Effector memory CD8-positive, alpha-beta T cell (primary cell): ENCODE data around the gene TMUB1.
A peak's percentile ranks its signal among the peaks of the same experiment; 100 is the strongest.
"Not testable (repeated sequence)": the region's sequence is repeated elsewhere in the genome, so short reads cannot be mapped to it uniquely, and the experiment has no call there.

ENCODE experiments used
- ATAC-seq: fragments of 150-1000 bp; cut with Tn5 transposase; replicated peaks from 2 replicates; pipeline ENCODE4 v1.10.0; 2021; ENCODE audit warnings: mild to moderate bottlenecking, moderate library complexity
- DNase-seq, 3 experiments: peaks; one replicate each; pipeline ENCODE4 v3.0.0; 2021
- H3K27ac Mint-ChIP-seq, 2 donors: one replicate each; pipeline ENCODE4 v1.8.0; 2022; ENCODE audit warnings: mild to moderate bottlenecking in 2 of 2, mixed read lengths in 2 of 2, moderate library complexity in 2 of 2
- H3K27me3 Mint-ChIP-seq, 2 donors: one replicate each; pipeline ENCODE4 v1.8.0; 2022; ENCODE audit warnings: mixed read lengths in 2 of 2
- H3K36me3 Mint-ChIP-seq: one replicate; pipeline ENCODE4 v1.8.0; 2022; ENCODE audit warnings: mild to moderate bottlenecking, moderate library complexity, mixed read lengths; ENCODE audit not compliant: insufficient read depth
- H3K4me1 Mint-ChIP-seq, 2 donors: one replicate each; pipeline ENCODE4 v1.8.0; 2022; ENCODE audit warnings: low read depth in 2 of 2, mixed read lengths in 2 of 2
- H3K4me3 Mint-ChIP-seq, 2 donors: one replicate each; pipeline ENCODE4 v1.8.0; 2022; ENCODE audit warnings: mild to moderate bottlenecking in 2 of 2, mixed read lengths in 2 of 2, moderate library complexity in 2 of 2
- H3K9me3 Mint-ChIP-seq, 2 donors: one replicate each; pipeline ENCODE4 v1.8.0; 2022; ENCODE audit warnings: mixed read lengths in 2 of 2

The TMUB1 gene

DNA sequence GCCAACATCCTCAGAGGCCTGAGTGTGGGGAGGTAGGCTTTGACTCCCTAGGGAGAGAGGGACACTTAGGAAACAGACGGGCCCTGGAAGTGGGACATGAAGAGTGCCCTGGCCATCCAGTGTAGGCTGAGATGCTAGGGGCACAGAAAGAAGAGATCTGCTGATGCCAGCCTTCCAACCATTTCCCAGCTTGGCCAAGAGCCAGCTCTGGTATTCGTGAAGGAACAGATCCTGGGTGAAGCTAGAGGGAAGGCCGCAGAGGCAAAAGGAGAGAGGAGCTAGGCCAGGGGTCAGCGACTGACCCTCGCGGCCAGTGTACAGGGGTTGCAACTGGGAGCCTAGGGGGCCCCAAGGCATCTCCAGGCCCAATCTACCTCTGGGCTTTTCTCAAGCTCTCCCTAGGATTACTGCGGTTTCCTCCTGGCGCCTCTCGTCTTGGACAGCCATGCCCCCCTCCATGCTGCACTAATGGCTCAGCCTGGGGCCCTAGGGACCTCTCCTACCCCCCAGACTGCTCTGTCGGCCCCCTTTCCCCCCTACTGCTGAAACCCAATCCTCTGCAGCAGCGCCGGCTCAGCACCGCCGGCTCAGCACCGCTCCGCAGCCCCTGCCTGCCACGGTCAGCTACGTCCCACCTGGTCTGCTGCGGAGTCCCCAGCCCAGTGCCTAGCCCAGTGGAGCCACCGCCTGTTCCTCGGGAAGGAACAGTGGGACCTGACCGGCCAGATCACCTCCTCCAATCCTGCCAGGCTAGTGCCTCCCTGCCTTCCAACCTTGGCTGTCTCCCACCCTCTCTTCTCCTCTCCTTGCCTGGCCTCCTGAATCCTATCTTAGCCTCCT is 35.1 kb downstream of the TMUB1 start, which contains the start of gene ASIC3:
Gene ASIC3, plus strand, starts transcription at position 556 of the 840 bp plus-strand sequence. CDS start 355 bp downstream, outside the sequence.
- Mint-ChIP-seq H3K4me3 (no peak within 1 kb of the TSS), H3K27ac (peak within 1 kb of the TSS; percentile 13 to 38), H3K27me3 (peaks cover 0 to 16% of the 10 kb centered on the region in 2 donors), H3K9me3 (no peaks in the 10 kb centered on the region), H3K4me1 (peaks cover 0 to 8% of the 10 kb centered on the region in 2 donors), H3K36me3 (peaks cover 5% of the 10 kb centered on the region)
- ATAC-seq = no peak
- no peak for DNase-seq

DNA sequence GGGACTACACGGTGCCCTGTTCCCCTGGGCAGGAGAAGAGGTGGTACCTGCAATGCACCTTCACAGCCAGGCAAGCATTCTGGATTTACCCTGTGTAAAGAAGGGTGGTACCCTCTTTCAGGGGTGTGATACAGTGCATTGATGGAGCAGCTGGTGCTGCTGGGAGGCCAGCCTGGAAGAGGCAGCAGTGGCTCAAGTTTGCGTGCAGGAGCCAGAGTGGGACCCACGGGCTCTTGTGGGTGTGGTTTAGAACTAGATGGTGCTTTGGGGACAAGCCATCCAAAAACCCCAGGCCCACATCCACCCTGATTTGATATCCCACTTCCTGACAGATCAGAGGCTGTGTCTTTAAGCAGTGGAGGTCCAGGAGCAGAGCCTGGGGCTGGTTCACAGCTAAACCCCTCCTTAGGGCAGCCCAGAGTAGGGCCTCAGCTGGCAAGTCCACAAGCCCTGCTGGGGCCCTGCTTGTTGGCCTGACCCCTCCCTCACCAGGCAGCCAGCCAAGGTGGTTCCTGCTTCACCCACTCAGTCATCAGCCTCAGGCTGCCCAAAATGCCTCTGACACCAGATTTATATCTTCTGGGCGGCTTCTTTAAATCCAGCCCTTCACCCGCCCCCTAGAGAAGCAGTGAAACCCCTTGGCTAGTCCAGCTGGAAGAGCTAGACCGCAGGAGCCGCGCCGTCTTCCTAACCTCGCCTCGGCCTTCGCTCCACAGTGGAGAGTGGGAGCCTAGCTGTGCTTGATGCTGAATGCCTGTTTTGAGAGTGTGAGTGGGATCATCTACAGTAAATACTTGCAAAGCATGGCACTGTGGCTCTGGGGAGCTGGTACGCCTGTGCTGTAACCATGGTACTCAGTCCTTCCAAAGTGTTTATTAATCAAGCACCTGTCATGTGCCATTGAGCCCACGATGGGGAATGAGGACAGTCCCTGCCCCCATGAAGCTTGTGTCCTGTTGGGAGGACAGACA is 36.4 kb downstream of the TMUB1 start:
- no peak for DNase-seq
- Mint-ChIP-seq H3K9me3 (no peaks in the 10 kb centered on the region), H3K4me1 (peaks cover 0 to 4% of the 10 kb centered on the region in 2 donors), H3K27ac (peak overlapping the region in 1 of 2 donors; percentile 10), H3K4me3 (no peak overlapping the region), H3K27me3 (peaks cover 0 to 4% of the 10 kb centered on the region in 2 donors), H3K36me3 (peaks cover 5% of the 10 kb centered on the region)
- ATAC-seq = no peak

DNA sequence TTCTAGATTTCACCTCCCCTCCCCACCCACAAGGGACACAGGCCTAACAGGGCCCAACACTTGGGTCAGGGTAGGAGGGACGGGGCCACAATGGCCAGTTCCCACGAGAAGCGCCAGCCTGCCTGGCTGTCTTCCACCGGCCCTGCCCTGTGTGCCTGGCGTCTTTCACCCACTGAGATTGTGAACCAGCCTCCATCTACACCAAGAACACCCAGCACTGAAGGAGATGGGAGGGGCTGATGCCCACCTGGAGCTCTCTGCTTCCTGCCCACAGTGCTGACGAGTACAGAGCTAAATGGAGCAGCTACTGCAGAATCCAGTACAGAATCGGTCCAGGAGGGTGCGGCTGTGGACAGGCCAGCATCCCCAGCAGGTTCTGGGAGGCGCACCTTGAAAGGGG is 37.3 kb downstream of the TMUB1 start:
- no peak for DNase-seq
- no peak overlapping the region for H3K4me3 Mint-ChIP-seq
- no peak for ATAC-seq
- H3K4me1 Mint-ChIP-seq = peaks cover 0 to 2% of the 10 kb centered on the region in 2 donors
- no peak overlapping the region for H3K27ac Mint-ChIP-seq
- H3K36me3 Mint-ChIP-seq = peaks cover 5% of the 10 kb centered on the region
- H3K9me3 Mint-ChIP-seq = no peaks in the 10 kb centered on the region
- no peaks in the 10 kb centered on the region for H3K27me3 Mint-ChIP-seq

DNA sequence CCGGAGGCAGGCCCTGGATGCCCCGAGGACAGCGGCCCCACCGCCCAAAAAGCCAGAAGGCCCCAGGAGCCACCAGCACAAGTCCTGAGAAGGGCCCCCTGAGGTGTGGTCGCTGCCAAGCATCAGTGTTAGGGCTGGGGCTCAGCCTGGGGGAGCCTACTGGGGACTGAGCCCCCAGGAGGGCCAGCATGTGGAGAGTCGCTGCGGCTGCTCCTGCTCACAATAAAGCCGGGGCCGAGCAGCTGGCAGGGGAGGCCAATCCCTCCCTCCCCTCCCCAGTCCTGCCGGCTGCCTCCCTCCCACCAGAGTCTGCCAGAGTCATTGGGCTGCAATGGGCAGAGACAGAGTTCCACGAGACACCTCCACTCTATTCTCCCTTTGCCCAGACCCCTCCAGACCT is 38.0 kb downstream of the TMUB1 start:
- Mint-ChIP-seq H3K4me1 (peaks cover 0 to 2% of the 10 kb centered on the region in 2 donors), H3K27me3 (no peaks in the 10 kb centered on the region), H3K36me3 (peaks cover 11% of the 10 kb centered on the region), H3K27ac (no peak overlapping the region), H3K4me3 (no peak overlapping the region), H3K9me3 (no peaks in the 10 kb centered on the region)
- DNase-seq = no peak
- ATAC-seq = no peak

GRCh38 chr7:151043959-151044358 is 39.3 kb downstream of the TMUB1 start:
- Mint-ChIP-seq H3K4me3 (no peak overlapping the region), H3K4me1 (peaks cover 8 to 9% of the 10 kb centered on the region in 2 donors), H3K27ac (no peak overlapping the region), H3K27me3 (no peaks in the 10 kb centered on the region), H3K9me3 (no peaks in the 10 kb centered on the region), H3K36me3 (peaks cover 11% of the 10 kb centered on the region)
- ATAC-seq (no peak), DNase-seq (no peak)

- H3K9me3 Mint-ChIP-seq, DNase-seq, ATAC-seq, H3K4me3 Mint-ChIP-seq, H3K27ac Mint-ChIP-seq, H3K27me3 Mint-ChIP-seq, H3K4me1 Mint-ChIP-seq: not testable (repeated sequence)
- peaks cover 11% of the 10 kb centered on the region for H3K36me3 Mint-ChIP-seq
These were observed 39.8 kb downstream of the TMUB1 start for GRCh38 chr7:151043449-151043848.

GRCh38 chr7:151040616-151041375 is 42.5 kb downstream of the TMUB1 start:
- H3K4me1 Mint-ChIP-seq = peaks cover 8 to 9% of the 10 kb centered on the region in 2 donors
- H3K27ac Mint-ChIP-seq = no peak overlapping the region
- no peak overlapping the region for H3K4me3 Mint-ChIP-seq
- DNase-seq (no peak), ATAC-seq (no peak)
- H3K36me3 Mint-ChIP-seq = peaks cover 6% of the 10 kb centered on the region
- H3K27me3 Mint-ChIP-seq = no peaks in the 10 kb centered on the region
- no peaks in the 10 kb centered on the region for H3K9me3 Mint-ChIP-seq

- ATAC-seq = no peak
- H3K27ac Mint-ChIP-seq = peak overlapping the region in 1 of 2 donors; percentile 86
- H3K4me1 Mint-ChIP-seq = peaks cover 8 to 9% of the 10 kb centered on the region in 2 donors
- no peaks in the 10 kb centered on the region for H3K9me3 Mint-ChIP-seq
- DNase-seq = no peak
- no peaks in the 10 kb centered on the region for H3K27me3 Mint-ChIP-seq
- peaks cover 6% of the 10 kb centered on the region for H3K36me3 Mint-ChIP-seq
- H3K4me3 Mint-ChIP-seq = no peak overlapping the region
These were observed 43.3 kb downstream of the TMUB1 start for GRCh38 chr7:151039850-151040548.

DNA sequence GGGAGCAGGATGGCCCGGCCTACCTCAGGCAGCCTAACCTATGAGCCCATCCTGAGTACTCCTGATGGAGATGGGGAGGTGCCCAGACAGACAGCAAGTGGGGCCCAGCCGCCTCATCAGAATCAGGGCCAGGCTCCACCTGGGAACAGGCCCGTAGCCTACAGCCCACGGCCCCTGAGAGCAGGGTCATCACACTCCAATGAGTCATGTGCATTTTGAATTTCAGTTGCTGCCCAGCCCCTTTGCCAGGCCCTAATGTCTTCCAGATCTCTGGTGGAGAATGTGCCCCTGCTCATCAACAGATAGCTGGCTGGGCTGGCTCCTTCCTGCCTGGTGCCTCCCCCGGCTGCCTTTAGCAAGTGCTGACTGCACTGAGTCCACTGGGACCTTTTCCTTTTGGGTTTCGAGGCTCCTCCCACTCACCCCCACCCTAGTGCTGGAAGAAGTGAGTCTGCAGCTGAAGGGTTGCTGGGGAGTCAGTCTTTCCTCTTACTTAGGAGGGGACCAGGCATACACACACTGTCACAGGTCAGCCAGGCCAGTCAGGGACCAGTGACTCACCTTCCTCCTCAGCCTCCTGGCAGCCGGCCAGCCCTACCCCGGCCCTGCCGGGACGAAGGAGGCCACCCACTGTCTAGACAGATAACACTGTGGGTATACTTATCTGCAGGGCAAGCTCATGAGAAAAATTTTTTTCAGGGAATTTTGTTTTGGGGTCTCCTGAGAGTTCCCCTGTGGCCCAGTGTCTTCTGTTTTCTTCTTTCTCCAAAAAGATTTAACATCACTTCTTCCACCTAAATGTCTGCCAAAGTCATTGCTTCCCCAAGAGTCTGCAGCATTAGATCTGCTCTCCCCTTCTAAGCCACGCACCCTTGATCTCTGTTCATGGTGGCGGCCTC is 44.1 kb downstream of the TMUB1 start:
- DNase-seq = no peak
- Mint-ChIP-seq H3K36me3 (peaks cover 6% of the 10 kb centered on the region), H3K27ac (peak overlapping the region in 1 of 2 donors; percentile 86), H3K4me1 (peaks cover 8 to 9% of the 10 kb centered on the region in 2 donors), H3K27me3 (no peaks in the 10 kb centered on the region), H3K4me3 (no peak overlapping the region), H3K9me3 (no peaks in the 10 kb centered on the region)
- peak; percentile 80 for ATAC-seq

- Mint-ChIP-seq H3K27me3 (no peaks in the 10 kb centered on the region), H3K27ac (peak overlapping the region in 1 of 2 donors; percentile 66)
- ATAC-seq = no peak
These were observed 47.4 kb downstream of the TMUB1 start for GRCh38 chr7:151035902-151036301.

DNA sequence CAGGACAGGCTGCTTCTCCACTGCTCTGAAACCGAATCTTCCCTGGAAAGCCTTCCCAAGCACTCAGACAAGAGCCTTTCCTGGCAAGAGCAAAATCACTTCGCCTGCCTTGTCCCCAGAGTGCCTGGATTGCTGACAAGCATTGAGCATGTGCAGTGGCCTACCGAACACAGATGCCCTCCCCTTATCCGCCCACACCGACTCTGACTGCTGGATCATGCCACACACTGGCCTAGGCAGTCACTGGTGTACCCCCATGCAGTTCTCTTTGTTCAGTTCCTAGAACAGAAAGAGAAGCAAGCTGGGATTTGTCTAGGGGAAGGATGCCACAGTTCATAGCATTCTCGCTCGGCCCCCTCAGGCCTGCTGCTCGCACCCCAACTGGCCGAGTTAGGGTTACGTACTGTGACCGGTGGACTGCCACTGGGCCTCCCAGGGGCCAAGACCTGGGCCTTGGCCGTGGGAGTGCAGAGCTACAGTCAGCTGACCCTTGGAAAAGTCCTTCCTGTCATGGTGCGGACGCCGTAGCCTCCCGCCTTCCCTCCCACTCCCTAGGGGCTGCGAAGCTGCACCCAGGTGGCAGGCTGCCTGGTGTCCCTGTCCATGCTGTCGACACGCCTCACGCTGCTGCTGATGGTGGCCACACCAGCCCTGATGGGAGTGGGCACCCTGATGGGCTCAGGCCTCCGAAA is 48.1 kb downstream of the TMUB1 start:
- ATAC-seq (no peak), DNase-seq (no peak)
- Mint-ChIP-seq H3K27ac (peak overlapping the region in 1 of 2 donors; percentile 66), H3K27me3 (no peaks in the 10 kb centered on the region), H3K4me1 (peaks cover 9 to 15% of the 10 kb centered on the region in 2 donors), H3K4me3 (no peak overlapping the region), H3K9me3 (no peaks in the 10 kb centered on the region), H3K36me3 (peaks cover 2% of the 10 kb centered on the region)

More at GRCh38 chr7:151035902-151036301, 47.4 kb downstream of the TMUB1 start:
- Mint-ChIP-seq H3K36me3 (peaks cover 7% of the 10 kb centered on the region), H3K4me3 (no peak overlapping the region), H3K4me1 (peaks cover 9 to 15% of the 10 kb centered on the region in 2 donors), H3K9me3 (no peaks in the 10 kb centered on the region)
- DNase-seq = no peak
